Tongue (tissue), 2 donors: ENCODE results near the gene FAM120A. TPM values are rescaled to one million over a fixed set of nuclear protein-coding genes. Genes with fewer than 3 reads are reported as not detected.
"Not testable (repeated sequence)": the region's sequence is repeated elsewhere in the genome, so short reads cannot be mapped to it uniquely, and the experiment has no call there.

Experiments
- DNase-seq: peaks from one replicate; pipeline ENCODE4 v3.0.0-alpha.2; 2015
- total RNA-seq: library from RNA; depleted of rRNA; stranded (reverse); fragments of >200 nt; gene quantifications from one replicate; pipeline ENCODE4 v1.2.3, GENCODE V29; 2014

Gene FAM120A
- total RNA-seq, 1 donor from 2014 or later: 111 TPM

DNA sequence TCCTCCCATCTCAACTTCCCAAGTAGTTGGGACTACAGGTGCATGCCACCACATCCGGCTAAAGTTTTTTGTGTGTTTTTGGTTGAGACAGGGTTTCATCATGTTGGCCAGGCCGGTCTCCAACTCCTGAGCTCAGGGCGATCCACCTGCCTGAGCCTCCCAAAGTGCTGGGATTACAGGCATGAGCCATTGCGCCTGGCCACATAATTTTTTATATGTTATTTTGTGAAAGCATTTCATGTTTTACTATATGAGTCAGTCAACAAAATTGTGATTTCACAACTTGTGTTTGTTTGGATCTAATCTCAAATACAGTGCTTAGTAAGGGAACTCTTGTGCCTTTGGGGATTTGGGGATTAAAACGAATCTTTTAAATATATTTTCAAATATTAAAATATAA, 21.9 kb downstream of the FAM120A start:
- no peak for DNase-seq

DNA sequence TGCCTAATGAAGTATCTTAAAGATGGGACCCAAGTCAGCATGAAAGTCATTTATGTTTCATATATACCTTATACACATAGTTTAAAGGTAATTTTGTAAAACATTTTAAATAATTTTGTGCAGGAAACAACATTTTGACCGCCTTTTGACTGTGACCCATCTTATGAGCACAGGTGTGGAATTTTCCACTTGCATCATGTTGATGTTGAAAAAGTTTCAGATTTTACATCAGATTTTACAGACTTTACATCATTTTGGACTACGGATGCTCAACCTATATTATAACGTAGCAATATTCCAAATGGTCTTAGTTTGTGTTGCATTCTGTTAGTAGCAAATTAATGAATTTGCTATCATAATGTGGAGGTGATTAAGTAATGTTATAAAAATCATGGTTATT, 23.6 kb downstream of the FAM120A start:
- no peak for DNase-seq

DNA sequence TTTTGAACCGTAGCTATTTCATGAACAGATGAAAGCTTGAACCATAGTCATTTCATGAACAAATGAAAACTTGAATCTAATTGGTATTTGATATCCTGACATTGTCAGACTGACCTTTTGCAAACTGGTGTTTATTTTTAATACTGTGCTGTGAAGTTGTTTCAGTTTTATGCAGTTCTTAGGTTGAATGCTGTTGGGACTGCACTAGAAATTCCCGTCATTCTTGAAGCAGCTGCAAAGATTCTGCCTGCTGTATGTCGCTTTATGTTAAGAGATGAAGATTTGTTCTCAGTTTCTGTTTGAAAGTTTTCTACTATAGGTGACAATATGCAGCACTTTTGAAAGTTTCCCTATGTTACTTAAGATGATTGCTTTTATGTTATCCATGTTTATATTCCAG, 24.4 kb downstream of the FAM120A start:
- peak; percentile 16 for DNase-seq

DNA sequence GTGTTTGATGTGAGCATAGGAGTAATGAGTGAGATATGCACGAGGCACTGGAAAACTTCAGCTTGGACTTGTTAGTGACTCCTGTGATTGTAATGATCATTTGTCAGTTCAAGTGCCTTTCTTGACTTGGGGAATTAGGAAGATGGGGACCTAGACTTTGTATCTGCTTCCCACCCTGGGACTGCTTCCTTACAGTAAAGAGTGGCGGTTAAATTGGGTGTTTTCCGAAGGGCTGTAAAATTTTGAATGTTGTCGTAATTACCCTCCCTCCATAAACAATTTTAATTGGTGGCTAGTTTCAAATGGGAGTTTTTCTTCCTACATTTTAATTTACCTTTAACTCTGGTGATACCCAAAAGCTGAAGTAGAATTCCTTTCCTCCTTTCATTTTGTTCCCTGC, 25.4 kb downstream of the FAM120A start:
- DNase-seq: no peak

DNA sequence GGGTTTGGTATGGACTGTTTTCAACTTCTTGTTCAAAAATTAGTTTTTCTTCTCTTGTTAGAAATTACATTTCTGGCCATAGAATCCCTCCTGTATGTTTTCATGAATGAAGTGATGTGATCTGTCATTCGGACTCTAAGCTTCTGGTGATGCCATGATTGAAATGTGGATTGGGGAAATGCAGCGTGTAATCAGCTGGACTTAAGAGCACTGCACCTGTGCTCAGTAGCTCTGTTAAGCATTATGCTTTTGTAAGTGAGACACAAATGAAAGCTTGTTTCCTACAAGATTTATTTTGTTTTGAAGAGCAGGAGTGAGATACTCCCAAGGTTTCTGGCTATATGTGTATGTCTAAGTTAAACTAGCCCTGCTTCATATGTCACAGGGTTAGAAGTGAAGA, 25.9 kb downstream of the FAM120A start:
- no peak for DNase-seq

DNA sequence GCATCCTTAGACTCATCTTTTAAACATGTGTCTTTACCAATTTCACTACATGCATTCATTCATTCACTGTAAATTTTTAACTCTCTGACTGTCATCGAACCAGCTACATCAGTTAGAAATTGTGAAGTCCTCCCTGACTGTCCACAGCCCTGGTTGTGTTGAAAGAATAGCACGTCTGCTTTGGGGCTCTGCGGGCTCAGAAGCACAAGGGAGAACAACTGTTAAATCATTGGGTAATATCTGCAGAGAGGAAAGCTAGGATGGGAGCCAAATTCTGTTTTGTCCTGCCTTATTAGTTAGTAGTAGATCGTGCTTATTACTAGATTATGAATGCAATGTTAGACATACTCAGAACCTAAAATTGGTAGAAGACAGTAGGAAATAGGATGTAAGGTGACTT, 28.2 kb downstream of the FAM120A start:
- peak; percentile 14 for DNase-seq

DNA sequence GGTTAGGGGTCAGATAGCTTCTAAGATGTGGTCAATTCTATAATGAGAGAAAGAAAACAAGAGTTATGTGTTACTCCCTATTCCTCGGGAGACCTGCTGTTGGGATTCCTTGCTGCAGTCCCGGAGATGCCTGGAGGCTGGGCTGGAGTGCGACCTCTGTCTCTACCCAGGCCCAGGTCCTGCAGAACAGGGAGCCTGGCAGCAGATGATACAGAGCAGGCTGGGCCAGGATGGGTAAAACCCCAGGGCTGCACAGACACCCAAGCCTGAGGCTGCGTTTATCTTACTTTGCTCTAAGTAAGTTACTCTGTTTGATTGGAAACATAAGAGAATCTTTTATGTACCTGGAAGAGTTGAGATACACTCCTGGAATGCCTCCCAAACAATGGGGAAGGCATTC, 28.8 kb downstream of the FAM120A start:
- DNase-seq: no peak

DNA sequence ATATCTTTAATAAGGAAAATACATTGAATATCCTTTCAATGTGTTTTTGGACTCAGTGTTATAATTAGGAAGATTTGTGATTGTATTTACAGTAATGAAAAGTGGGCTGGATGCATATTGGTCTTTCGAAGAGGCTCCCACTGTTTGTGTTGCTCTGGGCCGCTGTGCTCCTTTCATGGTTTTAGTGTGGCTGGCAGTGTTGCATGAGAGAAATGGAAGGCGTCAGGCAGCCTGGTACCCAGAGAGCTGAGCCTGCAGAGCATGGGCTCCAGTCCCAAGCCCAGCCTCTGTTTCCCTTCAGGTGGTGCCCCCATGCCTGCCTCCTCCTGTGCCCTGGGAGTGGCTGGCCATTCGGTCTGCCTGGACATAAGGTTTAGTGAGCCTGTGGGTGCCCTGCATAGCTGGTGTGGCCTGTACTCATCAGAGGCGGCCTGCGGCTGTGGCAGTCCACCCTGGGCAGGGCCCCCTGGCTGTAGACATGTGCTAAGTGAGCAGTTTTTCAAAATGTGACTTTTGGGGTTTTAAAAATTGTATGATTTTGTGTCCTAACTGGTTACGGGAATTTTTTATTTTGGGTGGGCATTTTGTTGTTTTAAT, 29.3 kb downstream of the FAM120A start:
- DNase-seq: no peak

DNA sequence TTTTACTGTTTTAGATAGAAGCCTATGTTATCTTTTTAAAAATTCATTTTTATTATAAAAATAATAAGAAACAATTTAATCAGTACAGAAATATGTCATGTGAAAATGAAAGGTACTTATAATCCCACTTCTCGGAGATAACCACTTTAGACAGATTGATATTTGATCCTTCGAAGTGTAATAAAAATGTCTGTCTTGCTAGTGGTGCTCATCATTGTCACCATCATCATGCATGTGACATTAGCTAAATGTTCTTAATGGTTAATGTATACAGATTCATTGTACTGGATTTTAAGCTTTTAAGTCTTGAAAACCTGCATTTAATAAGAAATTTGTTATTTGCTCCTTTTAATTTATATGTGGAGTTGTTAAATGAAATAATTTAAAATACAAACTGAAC, 32.0 kb downstream of the FAM120A start:
- no peak for DNase-seq

DNA sequence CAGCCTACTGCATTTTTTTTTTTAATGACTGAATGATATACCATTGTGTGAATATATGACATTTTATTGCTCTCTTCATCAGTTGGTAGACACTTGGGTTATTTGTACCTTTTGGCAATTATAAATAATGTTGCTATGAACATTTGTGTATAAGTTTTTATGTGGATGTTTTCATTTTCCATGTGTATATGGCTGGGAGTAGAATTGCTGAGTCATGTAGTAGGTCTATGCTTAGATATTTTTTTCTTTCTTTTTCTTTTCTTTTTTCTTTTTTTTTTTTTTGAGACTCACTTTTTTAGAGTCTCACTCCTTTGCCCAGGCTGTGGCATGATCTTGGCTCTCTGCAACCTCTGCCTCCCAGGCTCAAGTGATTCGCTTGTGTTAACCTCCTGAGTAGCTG, 34.8 kb downstream of the FAM120A start:
- DNase-seq: no peak

DNA sequence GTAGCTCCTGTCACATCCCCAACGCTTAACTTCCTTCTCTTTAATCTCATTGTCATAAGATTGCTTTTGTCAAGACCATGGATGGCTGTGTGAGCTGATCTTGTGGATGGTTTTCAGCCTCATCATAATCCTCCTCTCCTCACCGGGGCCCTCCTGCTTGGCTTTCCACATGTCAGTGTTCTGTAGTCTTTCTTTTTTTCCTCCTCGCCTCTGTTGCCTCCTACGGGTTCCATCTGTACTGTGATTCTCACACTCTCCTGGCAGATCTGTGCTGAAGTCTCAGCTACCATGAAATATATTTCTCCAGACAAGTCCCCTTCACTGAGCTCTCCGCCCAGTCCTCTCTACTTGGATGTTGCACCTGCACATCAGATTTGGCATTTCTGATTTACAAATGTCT, 36.8 kb downstream of the FAM120A start:
- DNase-seq: no peak

DNA sequence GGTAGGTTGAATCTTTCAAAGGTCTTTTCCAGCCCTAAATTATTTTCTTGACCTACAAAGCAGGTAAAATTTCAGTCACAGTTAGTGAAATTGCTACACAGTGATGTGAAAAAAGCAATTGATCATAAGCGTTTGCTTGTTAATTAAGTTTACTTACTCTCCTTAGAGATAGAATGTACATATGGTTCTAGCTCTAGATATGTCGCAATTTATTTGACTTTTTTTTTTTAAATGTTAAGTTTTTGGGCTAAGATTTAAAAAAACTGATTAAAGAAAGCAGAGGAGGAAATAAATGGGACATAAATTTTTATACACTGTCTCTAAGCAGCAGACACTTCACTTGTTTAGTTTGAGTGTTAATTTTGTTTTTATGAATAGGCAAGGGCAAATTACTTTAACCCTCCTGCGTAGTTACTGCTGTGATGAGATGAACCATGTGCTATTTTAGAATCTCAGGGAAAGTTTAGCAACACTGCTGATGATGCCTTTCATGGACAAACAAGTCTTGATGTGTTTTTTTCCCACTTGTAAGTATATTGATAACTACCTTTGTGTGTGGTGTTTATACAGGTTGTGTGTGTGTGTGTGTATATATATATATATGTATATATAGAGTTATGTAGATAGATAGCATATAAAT, 40.2 kb downstream of the FAM120A start:
- no peak for DNase-seq

DNA sequence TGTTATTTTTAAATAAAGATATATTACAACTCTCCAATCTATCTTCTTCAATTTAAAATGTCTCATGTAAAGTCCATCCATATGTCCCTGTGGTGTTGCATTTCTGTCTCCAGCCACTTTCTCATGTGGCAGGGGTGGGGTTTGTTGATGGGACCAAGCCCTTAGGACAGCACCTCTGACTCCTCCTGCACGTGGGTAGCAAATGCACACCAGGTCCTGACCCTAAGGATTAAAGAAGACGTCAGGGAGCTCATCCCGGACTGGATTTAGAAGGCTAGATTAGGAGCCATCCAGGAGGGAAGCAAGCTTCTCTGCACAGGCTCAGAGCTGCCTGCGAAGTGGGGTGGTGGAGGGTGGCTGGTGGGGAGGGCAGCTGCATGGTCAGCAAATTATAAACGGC, 40.8 kb downstream of the FAM120A start:
- no peak for DNase-seq

DNA sequence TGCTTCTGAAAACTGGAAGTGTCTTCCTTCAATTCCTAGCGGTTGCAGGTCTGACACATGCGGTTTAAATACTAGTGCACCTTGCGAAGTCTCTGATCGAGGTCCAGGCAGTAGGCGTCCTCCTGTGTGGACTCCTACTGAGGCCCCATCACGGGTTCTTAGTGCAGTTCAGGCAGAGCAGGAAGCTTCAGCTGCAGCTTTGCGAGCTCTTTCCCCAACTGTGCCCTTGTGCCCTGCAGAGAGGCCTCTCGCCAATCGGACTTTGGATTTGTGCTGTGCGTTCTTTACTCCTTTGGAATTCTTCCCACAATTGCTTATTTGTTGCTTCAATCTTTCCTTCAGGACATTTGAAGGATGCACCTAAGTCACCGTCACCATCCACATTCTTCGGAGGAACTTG, 42.5 kb downstream of the FAM120A start:
- no peak for DNase-seq

DNA sequence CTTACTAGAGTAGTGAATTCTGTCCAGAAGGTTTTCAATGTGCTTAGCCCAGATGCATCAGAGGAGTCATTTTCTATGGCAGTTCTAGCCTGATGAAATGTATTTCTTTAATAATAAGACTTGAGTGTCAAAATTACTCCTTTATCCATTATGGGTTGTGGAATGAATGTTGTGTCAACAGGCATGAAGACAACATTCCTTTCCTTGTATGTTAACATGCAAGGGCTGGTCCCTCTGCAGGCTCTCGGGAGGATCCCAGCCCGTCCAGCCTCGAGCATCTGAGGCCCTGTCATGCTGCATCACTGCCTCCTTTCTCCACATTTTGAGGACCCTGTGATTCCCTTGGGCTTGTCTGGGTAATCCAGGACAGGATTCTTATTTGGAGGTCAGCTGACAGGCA, 44.8 kb downstream of the FAM120A start:
- no peak for DNase-seq

DNA sequence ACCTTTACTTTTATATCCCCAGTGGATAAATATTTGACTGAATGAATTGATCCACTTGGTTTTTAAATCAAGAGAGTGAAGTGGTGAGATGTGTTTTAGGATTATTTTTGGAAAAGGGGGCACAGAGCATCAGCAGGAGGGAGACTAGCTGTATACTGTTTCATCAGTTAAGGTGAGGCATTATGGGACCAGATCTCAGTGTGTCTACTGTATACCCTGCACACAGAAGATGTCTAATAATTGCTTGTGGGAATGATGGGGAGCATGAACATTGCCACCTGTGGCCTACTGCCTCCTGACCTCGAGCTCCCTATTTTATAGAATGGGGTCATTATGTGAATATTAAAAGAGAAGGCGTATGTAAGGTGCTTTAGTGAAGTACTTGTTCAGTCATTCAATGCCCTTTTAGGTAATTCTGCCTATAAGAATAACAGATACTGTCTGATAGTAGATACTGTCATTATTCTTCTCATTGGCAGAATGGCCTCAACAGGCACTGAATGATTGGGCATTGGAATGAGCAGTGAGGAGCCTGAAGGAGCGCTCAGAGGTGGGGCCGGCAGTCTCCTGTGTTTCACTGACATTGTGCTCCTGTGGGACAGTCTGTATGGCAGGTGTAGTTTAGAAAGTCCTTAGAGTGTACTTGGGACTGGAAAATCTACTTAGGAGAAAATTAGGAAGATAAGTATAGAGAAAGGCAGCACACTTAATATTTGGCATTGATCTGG, 49.2 kb downstream of the FAM120A start:
- no peak for DNase-seq

DNA sequence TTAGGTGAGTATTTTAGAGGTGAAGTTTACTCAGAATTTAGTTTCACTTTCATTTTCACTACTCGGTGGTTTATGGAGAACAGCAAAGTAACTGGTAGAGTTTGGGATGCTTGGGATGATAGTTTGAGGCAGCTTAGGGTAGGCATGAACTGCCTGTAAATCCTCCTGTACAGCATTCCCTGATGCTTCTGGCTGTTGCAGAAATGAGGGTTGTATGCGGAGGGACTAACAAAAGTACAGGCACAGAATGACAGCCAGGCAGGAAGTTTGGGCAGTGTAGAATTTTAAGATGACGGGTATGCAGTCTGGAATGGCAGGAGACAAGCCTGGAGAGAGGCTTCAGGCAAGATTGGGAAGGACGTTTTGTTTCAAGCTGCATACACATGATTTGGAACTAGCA, 49.9 kb downstream of the FAM120A start:
- DNase-seq: no peak

DNA sequence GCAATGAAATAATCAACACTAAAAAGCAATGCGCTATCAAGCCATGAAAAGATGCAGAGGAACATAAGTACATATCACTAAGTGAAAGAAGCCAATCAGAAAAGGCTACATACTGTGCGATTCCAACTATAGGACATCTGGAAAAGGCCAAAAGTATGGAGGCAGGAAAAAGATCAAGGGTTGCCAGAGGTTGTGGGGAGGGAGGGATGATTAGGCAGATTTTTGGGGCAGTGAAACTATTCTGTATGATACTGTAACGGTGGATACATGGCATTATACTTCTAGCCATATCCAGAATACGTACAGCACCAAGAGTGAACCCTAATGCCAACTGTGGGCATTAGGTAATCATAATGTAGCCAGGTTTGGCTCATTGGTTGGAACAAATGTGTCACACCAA, 51.9 kb downstream of the FAM120A start:
- DNase-seq: no peak

DNA sequence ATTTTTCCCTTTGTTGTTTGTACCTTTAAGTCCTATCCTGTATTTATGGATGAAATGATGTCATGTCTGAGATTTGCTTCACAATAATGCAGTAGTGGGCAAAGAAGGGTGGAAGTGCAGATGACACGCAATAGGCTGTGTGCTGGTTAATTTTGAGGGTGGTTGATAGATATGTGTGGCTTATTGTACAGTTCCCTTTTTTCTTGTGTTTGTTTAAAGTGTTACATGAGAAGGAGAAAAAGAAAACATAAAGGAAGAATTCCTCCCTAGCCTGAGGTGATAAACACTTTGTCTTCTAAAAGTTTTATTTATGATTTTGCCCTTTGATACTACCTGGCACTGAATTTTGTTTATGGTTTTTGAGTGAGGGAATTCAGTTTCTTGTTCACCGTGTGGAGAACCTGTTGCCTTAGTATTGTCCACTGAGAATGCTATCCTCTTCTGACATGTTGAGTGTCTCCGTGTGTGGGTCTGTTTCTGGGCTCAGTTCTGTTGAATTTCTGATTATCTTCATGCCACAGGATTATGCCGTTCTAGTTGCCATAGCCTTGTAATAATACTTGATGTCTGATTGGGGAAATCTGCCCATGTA, 54.2 kb downstream of the FAM120A start:
- DNase-seq: no peak

DNA sequence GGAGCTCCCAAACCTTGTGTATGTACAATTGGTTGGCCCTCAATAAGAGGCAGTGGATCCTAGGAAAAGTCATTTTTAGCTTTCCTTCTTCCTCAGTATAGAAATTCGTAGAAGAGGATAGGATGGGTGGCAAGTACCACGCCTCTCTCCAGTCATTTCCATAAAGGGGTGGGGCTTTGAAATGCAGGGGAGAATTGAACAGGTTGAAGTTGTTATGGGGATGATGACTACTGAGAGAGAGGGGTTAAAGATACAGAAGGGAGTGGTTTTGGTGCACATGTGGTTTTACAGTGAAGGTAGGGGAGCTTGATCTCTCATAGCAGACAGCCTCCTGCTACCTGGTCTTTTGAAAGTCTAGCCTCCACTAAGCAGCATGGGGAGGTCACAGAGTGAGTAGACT, 56.3 kb downstream of the FAM120A start:
- DNase-seq: no peak

DNA sequence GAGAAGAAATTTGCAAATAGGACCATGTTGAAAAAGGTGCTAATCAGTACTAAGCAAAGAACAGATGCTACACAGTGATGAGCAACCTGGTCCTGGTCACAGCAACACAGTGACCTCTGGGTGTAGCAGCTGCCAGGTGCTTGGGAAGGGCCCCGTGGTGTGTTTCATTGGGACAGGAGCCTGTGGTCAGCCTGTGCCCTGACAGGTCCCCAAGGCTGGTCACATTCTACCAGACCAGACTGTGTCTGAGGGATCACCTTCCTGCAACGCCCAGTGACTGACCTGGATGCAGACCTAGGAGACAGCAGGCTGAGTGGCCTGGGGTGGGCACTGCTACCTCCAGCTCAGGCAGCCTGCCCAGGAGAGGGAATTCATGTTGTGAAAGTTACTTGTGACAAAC, 56.7 kb downstream of the FAM120A start:
- DNase-seq: no peak

DNA sequence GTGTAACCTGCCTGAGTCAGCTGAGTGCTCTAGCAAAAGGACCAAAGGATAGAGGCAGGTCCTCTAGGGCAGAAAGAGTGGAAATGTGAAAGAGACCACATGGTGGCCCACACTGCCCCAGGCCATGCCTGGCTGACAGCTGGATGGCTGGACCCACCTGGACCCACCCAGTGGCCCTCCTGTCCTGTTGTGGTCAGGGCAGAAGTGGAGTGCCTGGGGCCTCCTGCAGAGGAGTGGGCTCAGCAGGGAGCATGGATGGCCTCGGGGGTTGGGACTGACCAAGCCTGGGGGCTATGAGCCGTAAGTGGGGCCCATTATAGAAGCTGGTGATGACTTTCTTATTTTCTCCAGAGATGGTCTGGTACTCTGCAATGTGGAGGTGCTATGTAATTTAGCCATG, 57.6 kb downstream of the FAM120A start:
- DNase-seq: no peak

DNA sequence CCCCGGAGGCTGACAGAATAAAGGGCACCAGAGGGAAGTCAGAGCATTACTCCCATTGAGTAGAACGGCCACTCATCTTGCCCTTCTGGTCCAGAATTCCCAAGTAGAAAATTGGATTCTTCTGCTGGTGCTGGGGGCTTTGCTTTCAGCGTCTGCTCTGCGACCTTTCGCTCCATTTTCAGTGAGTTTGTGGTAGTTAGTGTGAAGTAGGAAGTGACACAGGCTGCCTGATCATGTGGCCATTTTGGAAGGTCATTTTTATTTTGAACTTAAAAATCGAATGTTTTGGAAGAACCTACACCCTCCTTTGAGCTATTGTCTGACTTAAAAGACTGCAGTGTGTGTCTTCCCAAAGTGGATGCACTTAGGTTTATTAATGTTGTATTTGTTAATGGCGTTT, 58.6 kb downstream of the FAM120A start:
- DNase-seq: no peak

DNA sequence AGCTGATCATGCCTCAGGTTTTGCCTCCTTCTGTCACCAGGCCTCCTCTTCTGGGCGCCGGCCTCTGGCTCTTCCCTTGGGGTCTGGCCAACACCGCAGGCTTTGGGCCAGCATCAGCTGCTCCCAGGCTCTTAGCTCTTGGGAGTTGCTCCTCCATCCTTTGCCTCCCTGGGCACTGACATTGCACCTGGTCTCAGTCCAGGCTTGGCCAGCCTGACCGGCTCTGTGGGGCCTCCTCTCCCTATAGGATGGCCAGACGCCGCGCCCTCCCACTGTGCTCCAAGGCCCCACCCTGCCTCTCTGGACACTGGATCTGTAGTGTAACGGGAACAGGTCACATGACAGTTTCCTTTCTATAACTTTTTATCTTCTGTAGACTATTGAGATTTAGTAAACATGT, 59.7 kb downstream of the FAM120A start:
- not testable (repeated sequence) for DNase-seq
